ENCODE results near the gene CCDC107. TPM values are rescaled to one million over a fixed set of nuclear protein-coding genes. Genes with fewer than 3 reads are reported as not detected.

The CCDC107 gene
- total and polyA plus RNA-seq, 2 of the 13 experiments (the other 11 are each of a cell fraction or from before 2014, with no cell fraction given), result 7.1 to 15.2 TPM

- TF ChIP-seq ZHX2 (IDR thresholded peaks at IDR 0.05; ENCODE audit: low read depth) (no peak), ZHX2 (CRISPR knock-in tag; IDR thresholded peaks at IDR 0.05; ENCODE audit: borderline replicate concordance) (no peak), POLR2G (IDR thresholded peaks at IDR 0.05; ENCODE audit: low read depth, low read length) (peak; percentile 93), HNF1B (CRISPR knock-in tag; IDR thresholded peaks at IDR 0.05) (no peak), KLF15 (CRISPR knock-in tag; IDR thresholded peaks at IDR 0.05; ENCODE audit: borderline replicate concordance) (no peak), TBP (CRISPR knock-in tag; IDR thresholded peaks at IDR 0.05) (no peak), SKIL (CRISPR knock-in tag; IDR thresholded peaks at IDR 0.05; ENCODE audit: borderline replicate concordance) (no peak), ZNF891 (CRISPR knock-in tag; IDR thresholded peaks at IDR 0.05) (0 out of 2 replicates have a peak, but pooled peaks have one; percentile 28), SRSF4 (IDR thresholded peaks at IDR 0.05; ENCODE audit: low read depth, low read length, poor library complexity, severe bottlenecking) (peak; percentile 46), ZNF33B (CRISPR knock-in tag; IDR thresholded peaks at IDR 0.05) (no peak), YY1 (IDR thresholded peaks at IDR 0.05; ENCODE audit: insufficient read depth, insufficient replicate concordance, low read depth, low read length) (peak; percentile 92), ZBTB38 (CRISPR knock-in tag; IDR thresholded peaks at IDR 0.05) (no peak; the same call in none of the 2 replicates), ZXDC (CRISPR knock-in tag; IDR thresholded peaks at IDR 0.05) (no peak), ZNF570 (CRISPR knock-in tag; IDR thresholded peaks at IDR 0.05; ENCODE audit: borderline replicate concordance) (no peak), SNAPC2 (CRISPR knock-in tag; IDR thresholded peaks at IDR 0.05) (no peak; the same call in 1 of the 2 replicates)
These were observed at the start of gene CCDC107 (continued) for GRCh38 chr9:35658137-35658967.
